K562 (cell line): ENCODE results near the gene HCRT. TPM values are rescaled to one million over a fixed set of nuclear protein-coding genes. Genes with fewer than 3 reads are reported as not detected.

Experiments
- ATAC-seq: fragments of 200-7000 bp; cut with Tn5 transposase; 3 replicates; pipeline ENCODE4 v1.9.1; 2020; ENCODE audit warnings: moderate library complexity
- BruUV-seq: library from RNA; stranded (reverse); fragments of 400-500 nt; replicated peaks from 2 replicates; lab custom pipeline; 2021; lab: Mats Ljungman, UMichigan
- CTCF ChIA-PET: fragments of 300-600 bp; formaldehyde crosslinking; extraction: SDS; loops from one replicate; lab custom pipeline; 2021; ENCODE audit warnings: low intra/inter-chr PET ratio; lab: Yijun Ruan, JAX
- POLR2A ChIA-PET: fragments of 300-600, 350-650 bp; sonication (Branson Sonifier 250); formaldehyde crosslinking; extraction: SDS; loops from one replicate; lab custom pipeline; 2021; ENCODE audit warnings: antibody characterized with exemption, inconsistent platforms; lab: Yijun Ruan, JAX
- DNase-seq, 4 experiments: peaks; one replicate each; pipeline versions ENCODE4 v3.0.0 to v3.0.0-alpha.2; 2011 to 2018; ENCODE audit warnings: low spot score in 3 of 4, mixed read lengths in 3 of 4; ENCODE audit errors: extremely low read depth in 1 of 4
- FAIRE-seq: peaks from 2 replicates; lab custom pipeline; 2011; peaks lifted over from hg19 to GRCh38; lab: Jason Lieb, UNC
- H2AFZ ChIP-seq: 2 replicates; pipeline ENCODE4 v1.6.0; 2011; ENCODE audit warnings: low read depth, low read length, control low read depth, inconsistent platforms
- H3K27ac ChIP-seq: fragments of 200-600 bp; 3 replicates; pipeline ENCODE4 v1.8.0; 2011; ENCODE audit warnings: low read depth, mild to moderate bottlenecking, control low read depth, inconsistent platforms, low read length, moderate library complexity, mixed read lengths; ENCODE audit errors: extremely low read depth
- H3K27me3 ChIP-seq, 2 experiments: fragments of 300-600 bp in 1 of 2; 2 replicates in 1 of 2; 3 replicates in 1 of 2; pipeline versions ENCODE4 v1.6.0 to v1.8.0; 2011; ENCODE audit warnings: inconsistent platforms in 2 of 2, low read length in 2 of 2, mild to moderate bottlenecking in 1 of 2, mixed read lengths in 1 of 2, moderate library complexity in 1 of 2; ENCODE audit not compliant: control insufficient read depth in 2 of 2, insufficient read depth in 2 of 2
- H3K36me3 ChIP-seq: fragments of 300-600 bp; 3 replicates; pipeline ENCODE4 v1.8.0; 2011; ENCODE audit warnings: mild to moderate bottlenecking, low read length, inconsistent platforms; ENCODE audit not compliant: control insufficient read depth, insufficient read depth
- H3K4me1 ChIP-seq, 2 experiments: fragments of 200-600 bp in 1 of 2; replicated peaks in 1 of 2; 2 replicates in 1 of 2; 3 replicates in 1 of 2; pipeline versions ENCODE4 v1.5.1 to v1.8.0; 2011; ENCODE audit warnings: inconsistent platforms in 2 of 2, low read length in 2 of 2, mild to moderate bottlenecking in 1 of 2, mixed read lengths in 1 of 2, moderate library complexity in 1 of 2; ENCODE audit not compliant: control insufficient read depth in 2 of 2, insufficient read depth in 2 of 2
- H3K4me2 ChIP-seq: 2 replicates; pipeline ENCODE4 v1.6.1; 2011; ENCODE audit warnings: low read length, control low read depth, inconsistent platforms, mixed read lengths; ENCODE audit not compliant: insufficient read depth
- H3K4me3 ChIP-seq: fragments of 200-600 bp; sonication (generic), shearing (Covaris generic); 2 replicates; pipeline ENCODE4 v1.5.1; 2016; ENCODE audit warnings: control low read depth, inconsistent platforms
- H3K79me2 ChIP-seq: fragments of 200-600 bp; 3 replicates; pipeline ENCODE4 v1.8.0; 2011; ENCODE audit warnings: low read length, inconsistent platforms; ENCODE audit not compliant: control insufficient read depth, insufficient read depth
- H3K9ac ChIP-seq, 2 experiments: 2 replicates each; pipeline versions ENCODE4 v1.6.0 to v1.6.1; 2011; ENCODE audit warnings: low read depth in 2 of 2, low read length in 2 of 2, control low read depth in 1 of 2, inconsistent platforms in 1 of 2, mild to moderate bottlenecking in 1 of 2, mixed read lengths in 1 of 2; ENCODE audit not compliant: insufficient read depth in 1 of 2
- H3K9me1 ChIP-seq: one replicate; pipeline ENCODE4 v1.6.0; 2011; ENCODE audit warnings: inconsistent platforms, mild to moderate bottlenecking, low read length, moderate library complexity; ENCODE audit not compliant: control insufficient read depth, insufficient read depth
- H3K9me3 ChIP-seq: replicated peaks from 2 replicates; pipeline ENCODE4 v1.5.1; 2011; ENCODE audit warnings: low read depth, low read length, inconsistent platforms; ENCODE audit not compliant: control insufficient read depth, insufficient read depth
- H4K20me1 ChIP-seq: replicated peaks from 2 replicates; pipeline ENCODE4 v1.6.1; 2011; ENCODE audit warnings: low read length, inconsistent platforms, mixed read lengths; ENCODE audit not compliant: control insufficient read depth, insufficient read depth
- ATF3 ChIP-seq, 2 experiments: fragments of 450-650 bp in 1 of 2; sonication (generic) in 1 of 2; formaldehyde crosslinking in 1 of 2; IDR thresholded peaks in 1 of 2; conservative IDR thresholded peaks in 1 of 2; 2 replicates each; pipeline versions ENCODE4 v1.6.1 to v1.8.1; 2016 to 2023; ENCODE audit warnings: mild to moderate bottlenecking in 2 of 2, moderate library complexity in 2 of 2, inconsistent platforms in 1 of 2, missing genetic modification reagents in 1 of 2
- CHAMP1 ChIP-seq: fragments of 450-650 bp; IDR thresholded peaks from 2 replicates; pipeline ENCODE4 v1.6.1; 2016; ENCODE audit warnings: mild to moderate bottlenecking
- ID3 ChIP-seq, 2 experiments: fragments of 250-450 bp in 1 of 2; fragments of 450-650 bp in 1 of 2; sonication (Bioruptor Pico) in 1 of 2; IDR thresholded peaks; 2 replicates each; pipeline versions ENCODE4 v1.6.1 to v1.8.0; 2016 to 2021; ENCODE audit warnings: mild to moderate bottlenecking in 2 of 2, moderate library complexity in 2 of 2, missing compliant biosample characterization in 1 of 2, missing genetic modification characterization in 1 of 2
- MITF ChIP-seq: IDR thresholded peaks from 2 replicates; pipeline ENCODE4 v1.6.1; 2014; ENCODE audit warnings: antibody characterized with exemption
- TCFL5 ChIP-seq: fragments of 250-450 bp; sonication (Bioruptor Pico); conservative IDR thresholded peaks from 2 replicates; pipeline ENCODE4 v1.6.1; 2021; ENCODE audit warnings: mild to moderate bottlenecking, moderate library complexity, matching md5 sums
- TGIF2 ChIP-seq: sonication (generic); formaldehyde crosslinking; IDR thresholded peaks from 2 replicates; pipeline ENCODE4 v1.8.1; 2022; ENCODE audit warnings: mild to moderate bottlenecking, missing genetic modification reagents, moderate library complexity
- VEZF1 ChIP-seq: fragments of 200-800 bp; sonication (Bioruptor generic); IDR thresholded peaks from 2 replicates; pipeline ENCODE4 v1.6.1; 2017; ENCODE audit warnings: missing genetic modification characterization, missing compliant biosample characterization
- XRCC4 ChIP-seq: IDR thresholded peaks from one replicate; pipeline ENCODE4 v1.6.1; 2011; ENCODE audit not compliant: insufficient read depth, insufficient read length; ENCODE audit errors: extremely low read depth
- WGBS: fragments of 100-300 bp; shearing (Covaris generic); methylation state at CpG from one replicate; pipeline ENCODE4 v1.1.6; 2016; ENCODE audit warnings: low coverage, mixed read lengths; ENCODE audit not compliant: insufficient coverage; ENCODE audit errors: missing lambda C conversion rate; 5-methylcytosine and 5-hydroxymethylcytosine counted together
- in situ Hi-C: fragments of 300-500 bp; cut with MboI; formaldehyde crosslinking; loops from 4 replicates; pipeline ENCODE4 v1.15.0; 2018; ENCODE audit warnings: inconsistent platforms, mixed read lengths
- intact Hi-C: fragments of 100-400 bp; cut with micrococcal nuclease; formaldehyde crosslinking; loops from 2 replicates; pipeline ENCODE4 v1.14.2; 2022
- polyA plus RNA-seq, 8 experiments: library from polyadenylated mRNA; depleted of rRNA in 4 of 8; stranded (reverse) in 5 of 8; unstranded in 3 of 8; fragments of >200 nt; fragmentation: Nextera tagmentation in 2 of 8; fragmentation: Illumina TruSeq in 1 of 8; extraction: Ambion mirVana in 2 of 8; extraction: Trizol in 1 of 8; gene quantifications; 2 replicates each; pipeline versions ENCODE4 v1.2.1 to v1.2.3, GENCODE V29; 2011 to 2014; ENCODE audit warnings: inconsistent platforms in 1 of 8, missing spikeins in 1 of 8
- total RNA-seq, 7 experiments: library from RNA; depleted of rRNA in 6 of 7; stranded (reverse); fragments of >200 nt in 6 of 7; fragmentation: Illumina TruSeq in 2 of 7; extraction: Trizol in 2 of 7; gene quantifications; 2 replicates each; pipeline versions ENCODE4 v1.2.1 to v1.2.3, GENCODE V29; 2011 to 2021; ENCODE audit warnings: low replicate concordance in 1 of 7

The HCRT gene
- total and polyA plus RNA-seq, 9 of the 15 experiments (the other 6 are each of a cell fraction or from before 2014, with no cell fraction given): not detected

GRCh38 chr17:42177684-42178083 is 7.6 kb downstream of the HCRT start:
- WGBS: 27% methylated on average over 2 of the region's 2 CpGs
- in situ Hi-C loops: no loop called here
- Histone ChIP-seq H3K4me3 (no peak overlapping the region), H3K4me1 (peaks cover 13 to 24% of the 10 kb centered on the region in 2 experiments), H3K9me1 (peaks cover 7% of the 10 kb centered on the region), H3K36me3 (no peaks in the 10 kb centered on the region), H3K79me2 (0 out of 3 replicates have a peak, but pooled peaks cover under 1% of the 10 kb centered on the region), H3K4me2 (no peak overlapping the region), H3K9me3 (no peaks in the 10 kb centered on the region), H3K27me3 (no peaks in the 10 kb centered on the region), H3K27ac (no peak overlapping the region), H4K20me1 (0 out of 2 replicates have a peak, but pooled peaks cover 4% of the 10 kb centered on the region), H2AFZ (no peak overlapping the region), H3K9ac (no peak overlapping the region)
- CTCF ChIA-PET: interaction anchor here (0.6 kb wide), 1 partner anchor 755 kb away, joined by 3 read pairs; no protein-coding TSS in a partner anchor
- POLR2A ChIA-PET: no interaction called here
- intact Hi-C loops: no loop called here
- DNase-seq (no peak), FAIRE-seq (no peak), ATAC-seq (no peak)
- no TSS peak for BruUV-seq
- no peak for TF ChIP-seq ID3 (CRISPR knock-in tag; IDR thresholded peaks at IDR 0.05)
- TF ChIP-seq ID3 (tag; IDR thresholded peaks at IDR 0.05): no peak
- no peak for TF ChIP-seq CHAMP1
- no peak for TF ChIP-seq TCFL5
- TF ChIP-seq TGIF2: no peak
- no peak for TF ChIP-seq XRCC4
- TF ChIP-seq MITF: no peak
- TF ChIP-seq ATF3 (IDR thresholded peaks at IDR 0.05): no peak
- TF ChIP-seq ATF3 (CRISPR knock-in tag; conservative IDR thresholded peaks at IDR 0.05): no peak
- no peak for TF ChIP-seq VEZF1 (CRISPR knock-in tag)
